HG02763 (cell line): ENCODE data around the gene SMC3.

ENCODE experiments used
- ATAC-seq: cut with Tn5 transposase; IDR thresholded peaks from one replicate; pipeline ENCODE4 v1.9.1; 2021; ENCODE audit warnings: mild to moderate bottlenecking, moderate library complexity; ENCODE audit not compliant: unreplicated experiment

Gene SMC3

DNA sequence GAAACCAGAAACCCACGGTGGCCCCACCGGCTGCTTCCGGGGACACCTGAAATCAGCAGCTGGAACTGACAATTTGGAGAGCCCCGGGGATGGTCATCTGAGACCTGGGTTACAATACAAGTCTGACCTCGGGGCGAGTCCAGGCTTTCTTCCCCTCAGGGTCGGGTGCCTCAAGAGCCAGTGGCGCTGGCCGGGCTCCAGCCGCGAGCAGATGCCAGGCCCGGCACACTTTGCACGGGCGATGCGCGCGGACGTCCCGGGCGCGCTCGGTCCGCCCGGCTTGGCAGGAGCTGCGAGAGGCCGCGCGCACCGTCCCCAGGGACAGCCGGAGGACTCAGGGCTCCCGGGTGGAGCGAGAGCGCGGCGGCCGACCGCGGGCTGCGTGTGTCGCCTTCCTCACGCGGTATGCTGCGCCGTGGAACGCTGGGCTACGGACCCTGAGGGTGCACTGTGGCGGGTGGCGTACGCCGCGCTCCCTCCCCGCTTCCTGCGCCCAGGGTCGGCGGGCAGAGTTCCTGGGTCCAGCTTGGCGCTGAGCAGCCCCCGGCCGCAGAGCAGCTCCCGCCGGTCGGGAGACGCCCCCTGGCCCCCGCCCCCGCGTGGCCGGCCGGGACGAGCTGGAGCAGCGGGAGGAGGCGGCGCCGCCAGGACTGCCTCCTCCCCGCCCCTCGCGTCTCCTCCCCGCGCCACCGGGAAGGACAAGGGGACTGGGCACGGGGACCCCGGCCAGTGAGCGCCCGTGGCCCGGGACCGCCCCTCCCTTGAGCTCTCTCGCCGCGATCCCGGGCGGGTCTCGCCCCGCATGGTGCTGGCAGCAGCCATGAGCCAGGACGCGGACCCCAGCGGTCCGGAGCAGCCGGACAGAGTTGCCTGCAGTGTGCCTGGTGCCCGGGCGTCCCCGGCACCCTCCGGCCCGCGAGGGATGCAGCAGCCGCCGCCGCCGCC is 76.4 kb downstream of the SMC3 start, which contains the start of gene RBM20:
RBM20 (plus strand) TSS at position 684 of the 945 bp plus-strand sequence; CDS start at position 803, 119 bp downstream.
- no peak for ATAC-seq

DNA sequence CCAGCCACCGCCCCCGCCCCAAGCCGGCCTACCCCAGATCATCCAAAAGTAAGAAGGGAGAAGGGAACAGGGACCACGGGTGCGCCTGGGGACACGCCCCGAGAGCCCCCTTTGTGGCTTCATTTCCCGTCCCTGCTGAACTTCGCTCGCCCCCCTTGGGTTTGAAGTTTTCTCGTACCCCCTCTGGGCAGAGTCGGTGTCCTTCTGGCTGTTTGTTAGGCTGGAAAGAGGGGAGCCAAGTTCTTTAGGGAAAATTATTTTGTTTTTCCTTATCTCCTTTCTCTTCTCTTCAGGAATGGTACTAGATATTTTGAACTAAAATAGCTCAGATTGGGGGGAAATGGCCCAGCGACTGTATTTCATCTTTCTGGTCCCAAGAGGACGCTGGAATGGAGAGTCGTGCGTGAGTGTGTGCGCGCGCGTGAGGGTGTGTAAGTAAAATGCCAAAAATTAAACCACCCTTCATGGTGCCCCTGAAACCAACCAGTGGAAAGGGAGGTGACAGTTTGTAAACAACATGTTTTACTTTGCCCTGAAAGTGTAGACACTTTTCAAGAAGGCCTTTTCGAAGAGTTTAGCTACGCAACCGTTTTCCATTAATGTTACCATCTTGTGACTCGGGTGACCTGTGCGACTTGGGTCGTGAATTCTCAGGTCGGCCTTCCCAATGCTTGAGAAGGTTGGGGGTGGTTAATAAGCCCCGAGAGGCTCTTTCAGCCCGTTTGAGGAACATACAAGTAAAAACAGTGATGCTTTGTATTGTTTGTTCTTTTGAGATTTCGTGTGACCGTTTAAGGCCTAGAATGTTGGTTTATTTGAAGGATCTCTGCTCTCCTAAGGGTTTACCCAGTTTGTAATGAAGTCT is 77.3 kb downstream of the SMC3 start:
- no peak for ATAC-seq

DNA sequence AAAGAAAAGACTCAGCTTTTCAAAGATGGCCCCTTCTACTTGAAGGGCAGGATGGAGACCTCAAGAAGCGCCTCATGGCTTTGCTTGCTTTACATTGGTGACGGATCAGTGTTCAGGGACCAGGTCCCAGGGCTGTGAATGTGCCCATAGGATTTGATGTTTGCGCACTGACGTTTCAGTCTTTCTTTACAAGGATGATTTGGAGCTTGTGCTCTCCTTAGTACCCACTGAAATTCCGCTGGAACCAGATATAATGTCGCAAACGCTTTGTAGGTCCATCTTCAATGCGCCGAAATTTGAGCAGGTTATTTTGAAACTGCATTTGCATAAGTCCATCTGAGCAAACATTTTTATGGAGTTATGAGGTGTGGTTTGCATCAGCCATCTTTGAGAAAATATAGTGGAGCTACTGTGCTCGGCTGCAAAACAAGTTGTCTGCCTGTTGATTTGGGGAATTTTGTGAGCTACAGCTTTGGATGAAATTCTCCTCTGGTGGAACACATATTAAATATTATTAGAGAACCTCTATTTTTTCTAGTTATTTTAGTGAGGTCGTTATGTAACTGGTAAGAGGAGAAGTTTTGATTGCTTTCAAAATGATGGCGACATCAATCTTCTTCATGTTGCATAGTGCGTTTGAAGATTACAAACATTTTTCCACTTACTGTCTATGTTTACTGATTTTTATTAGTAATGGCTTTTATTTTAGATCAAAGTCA is 79.1 kb downstream of the SMC3 start:
- no peak for ATAC-seq

DNA sequence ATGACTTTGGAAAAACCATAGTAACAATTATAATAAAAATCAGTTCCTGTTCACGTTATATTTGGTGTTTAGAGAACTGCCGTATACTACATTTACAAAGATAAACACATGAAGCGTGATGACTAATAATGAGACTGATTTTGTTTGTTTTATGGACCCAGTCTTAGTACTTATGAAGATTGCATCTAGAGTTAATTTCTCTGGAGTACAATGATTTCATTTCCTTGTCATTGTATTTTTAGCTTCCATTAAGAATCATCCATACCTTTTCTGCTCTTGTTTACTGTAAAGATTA is 79.6 kb downstream of the SMC3 start:
- no peak for ATAC-seq

DNA sequence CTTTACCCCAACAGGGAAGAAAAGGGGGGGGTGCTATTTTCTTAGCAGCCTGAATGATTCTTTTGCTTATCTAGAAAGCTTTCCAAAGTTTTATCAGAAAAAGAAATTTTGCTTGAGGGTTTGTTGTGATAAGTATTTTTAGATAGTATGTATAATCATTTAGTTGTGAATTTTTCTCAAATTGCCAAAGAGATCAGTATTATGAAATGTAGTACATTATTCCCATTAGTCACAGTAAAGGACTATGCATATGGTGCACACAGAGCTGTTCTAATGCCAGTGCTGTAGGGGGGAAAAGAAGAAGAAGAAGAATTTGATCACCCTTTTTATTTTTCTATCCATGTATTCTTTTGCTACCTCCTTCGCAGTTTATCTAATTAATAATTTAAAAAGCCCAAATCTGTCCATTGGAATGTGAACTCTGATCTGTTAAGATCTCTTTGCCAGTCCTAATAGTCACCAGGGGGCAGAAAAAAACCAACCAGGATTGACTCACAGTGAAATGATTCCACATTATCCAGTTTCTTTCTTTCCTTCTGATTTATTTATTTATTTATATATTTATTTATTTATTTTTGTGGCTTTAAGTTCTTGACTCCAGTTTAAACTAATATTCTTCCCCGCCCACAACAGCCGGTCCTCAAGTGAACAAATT is 81.3 kb downstream of the SMC3 start:
- ATAC-seq, result no peak

DNA sequence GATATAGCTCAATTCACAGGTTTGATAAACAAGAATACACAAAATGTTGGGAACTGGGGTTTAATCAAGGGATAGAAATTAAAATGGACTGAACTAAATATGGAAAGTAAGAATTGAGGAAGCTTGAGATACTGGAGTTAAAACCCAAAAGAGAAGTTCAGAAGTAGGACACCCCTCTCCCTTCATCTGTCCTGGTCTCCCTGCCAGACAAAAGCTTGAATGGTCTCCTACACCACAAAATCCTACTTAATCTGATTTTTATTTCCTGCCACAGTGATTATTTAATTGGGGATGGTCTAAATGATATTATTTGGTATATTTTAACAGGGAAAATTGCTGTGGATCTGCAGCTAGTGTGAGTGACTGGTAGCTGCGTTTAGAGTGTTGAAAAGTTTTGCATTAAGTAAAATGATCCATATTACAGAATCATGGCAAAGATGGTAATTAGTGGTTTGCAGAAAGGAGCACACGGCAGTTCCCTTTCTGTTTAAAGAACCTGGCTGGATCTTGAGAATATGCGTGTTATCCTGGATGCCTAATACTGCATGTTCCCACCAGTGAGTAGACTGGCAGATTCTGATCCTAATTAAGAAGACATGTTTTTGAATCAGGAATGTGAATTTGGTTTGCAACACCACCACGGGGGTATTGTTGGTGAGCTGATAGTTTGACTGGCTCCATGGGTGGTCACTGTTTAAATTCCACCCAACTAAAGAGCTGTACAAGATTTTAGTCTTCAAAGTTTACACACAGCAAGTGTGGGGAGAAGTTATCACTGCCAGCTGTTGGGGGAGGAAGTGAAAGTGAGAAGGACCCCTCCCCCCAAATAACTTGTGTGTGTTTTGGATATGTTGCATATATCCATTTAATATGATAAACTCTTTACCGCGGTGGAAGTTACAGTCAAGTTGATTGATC is 82.1 kb downstream of the SMC3 start:
- ATAC-seq, result no peak

DNA sequence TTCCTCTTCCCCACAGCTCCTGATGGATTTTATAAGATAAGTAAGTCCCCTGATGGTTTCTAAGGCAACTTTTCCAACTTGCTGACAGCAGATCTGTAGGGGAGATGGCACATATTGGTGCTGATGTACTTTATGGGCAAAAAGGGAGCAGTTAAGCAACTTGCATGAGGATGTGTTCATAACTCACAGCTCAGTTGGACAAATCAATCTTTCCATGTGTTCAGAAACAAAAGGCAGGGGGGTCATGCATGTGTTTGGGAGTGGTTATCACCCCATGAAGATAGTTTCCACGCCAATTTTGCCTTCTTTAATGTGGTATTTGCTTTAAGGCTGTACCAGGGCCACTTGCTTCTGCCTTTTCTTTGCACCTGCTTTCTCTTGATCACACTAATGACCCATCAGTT is 82.8 kb downstream of the SMC3 start:
- no peak for ATAC-seq

DNA sequence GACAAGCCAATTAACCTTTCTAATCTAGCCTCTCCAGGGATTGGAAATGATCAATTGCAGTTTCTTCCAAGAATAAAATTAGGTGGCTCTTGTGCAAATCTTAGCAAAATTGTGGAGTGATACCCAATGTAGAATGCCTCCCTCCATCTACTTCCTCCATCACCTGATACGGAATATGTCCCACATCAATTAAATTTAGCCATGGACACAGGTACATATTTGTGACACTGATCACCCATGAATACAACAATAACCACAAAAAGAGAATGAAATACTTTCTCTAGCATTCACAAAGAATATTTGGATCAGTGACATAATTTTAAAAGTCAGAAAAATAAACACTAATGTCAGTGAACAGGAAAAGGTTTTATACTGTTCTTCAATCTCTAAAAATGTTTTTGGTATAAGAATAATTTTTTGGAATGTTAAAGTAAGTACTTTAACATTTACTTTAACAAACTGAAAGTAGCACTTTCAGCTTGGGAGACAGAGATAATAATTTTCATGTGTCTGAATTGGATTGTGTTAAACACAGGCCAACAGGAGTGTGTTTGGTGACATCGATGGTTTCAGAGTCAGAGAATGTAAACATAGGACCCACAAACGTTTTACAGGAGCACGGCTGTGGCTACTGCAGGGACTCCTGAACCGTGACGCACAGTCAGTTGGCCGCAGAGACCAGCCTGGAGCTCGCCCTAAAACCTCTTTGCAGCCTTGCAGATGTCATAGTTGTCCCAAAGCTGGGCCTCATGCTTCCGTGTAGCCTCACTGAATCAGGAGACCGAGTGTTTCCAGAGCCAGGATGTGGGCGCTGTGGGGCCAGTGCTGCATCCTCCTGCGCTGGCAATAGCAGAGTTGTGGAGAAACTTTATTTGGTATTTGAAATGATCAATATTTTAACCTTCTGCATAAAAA is 83.8 kb downstream of the SMC3 start:
- ATAC-seq, result peak; percentile 61

DNA sequence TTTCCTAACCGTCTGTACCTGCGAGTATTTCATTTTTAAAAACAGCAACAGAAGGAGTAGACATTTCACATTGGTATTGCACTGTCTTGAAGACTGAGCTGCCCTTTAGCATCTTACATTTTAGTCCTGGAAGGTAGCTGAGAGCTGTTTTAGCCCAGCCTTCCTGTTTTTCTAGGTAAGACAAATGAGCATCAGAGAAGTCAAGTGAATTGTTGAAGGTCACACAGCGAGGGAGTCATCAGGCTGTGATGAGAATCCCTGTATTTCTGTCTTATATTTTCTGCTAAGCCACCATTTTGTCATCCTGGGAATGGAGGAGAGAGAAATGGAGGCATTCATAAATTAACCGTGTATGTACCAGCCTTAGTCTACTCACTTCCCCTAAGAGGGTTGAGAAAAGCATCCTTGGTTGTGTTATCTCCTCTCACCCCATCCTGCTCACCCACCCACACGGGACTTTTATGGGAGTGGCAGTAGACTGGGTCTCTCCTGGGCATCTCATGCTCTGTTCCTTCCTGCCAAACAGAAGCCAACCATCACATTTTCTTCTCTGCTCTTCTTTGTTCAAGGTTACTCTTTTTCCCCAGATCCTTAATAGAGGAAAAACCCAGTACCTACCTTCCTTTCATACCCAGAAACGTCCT is 85.1 kb downstream of the SMC3 start:
- ATAC-seq, result no peak
